Loucy (cell line): ENCODE data around the gene XRCC2.
"Not testable (repeated sequence)": the region's sequence is repeated elsewhere in the genome, so short reads cannot be mapped to it uniquely, and the experiment has no call there.

Experiments
- H2AFZ ChIP-seq: fragments of 200-600 bp; sonication (generic); 2 replicates; pipeline ENCODE4 v1.6.0; 2016; ENCODE audit warnings: antibody characterized with exemption, mild to moderate bottlenecking, low read length, moderate library complexity
- H3F3A ChIP-seq: fragments of 200-600 bp; 2 replicates; pipeline ENCODE4 v1.6.0; 2016; ENCODE audit warnings: antibody characterized with exemption, low read depth, mild to moderate bottlenecking
- H3K27me3 ChIP-seq: fragments of 200-600 bp; sonication (generic); 2 replicates; pipeline ENCODE4 v1.6.1; 2014; ENCODE audit warnings: low read length, mild to moderate bottlenecking; ENCODE audit not compliant: insufficient read depth, poor library complexity, severe bottlenecking
- H3K36me3 ChIP-seq: fragments of 200-600 bp; sonication (generic); 2 replicates; pipeline ENCODE4 v1.6.1; 2016; ENCODE audit warnings: low read length; ENCODE audit not compliant: insufficient read depth
- H3K4me1 ChIP-seq: fragments of 200-600 bp; sonication (generic); 2 replicates; pipeline ENCODE4 v1.5.1; 2014; ENCODE audit warnings: low read length, mild to moderate bottlenecking; ENCODE audit not compliant: insufficient read depth, poor library complexity, severe bottlenecking
- H3K4me2 ChIP-seq: fragments of 200-600 bp; sonication (generic); 2 replicates; pipeline ENCODE4 v1.6.0; 2014; ENCODE audit warnings: antibody characterized with exemption, low read length, low read depth, mild to moderate bottlenecking; ENCODE audit not compliant: poor library complexity, severe bottlenecking
- H3K4me3 ChIP-seq: fragments of 200-600 bp; sonication (generic); 2 replicates; pipeline ENCODE4 v1.5.1; 2014; ENCODE audit warnings: low read length, mild to moderate bottlenecking, mixed read lengths; ENCODE audit not compliant: poor library complexity, severe bottlenecking
- H3K79me2 ChIP-seq: fragments of 200-600 bp; sonication (generic); 2 replicates; pipeline ENCODE4 v1.6.1; 2014; ENCODE audit warnings: low read length; ENCODE audit not compliant: insufficient read depth
- H3K9ac ChIP-seq: fragments of 200-600 bp; sonication (generic); 2 replicates; pipeline ENCODE4 v1.6.0; 2014; ENCODE audit warnings: mild to moderate bottlenecking, low read depth, low read length, moderate library complexity; ENCODE audit not compliant: poor library complexity, severe bottlenecking
- H3K9me2 ChIP-seq: fragments of 200-600 bp; sonication (generic); replicated peaks from 2 replicates; pipeline ENCODE4 v1.6.1; 2016; ENCODE audit warnings: low read depth, low read length, mixed read lengths
- H3K9me3 ChIP-seq: fragments of 200-600 bp; sonication (generic); 2 replicates; pipeline ENCODE4 v1.6.1; 2014; ENCODE audit warnings: mild to moderate bottlenecking, antibody characterized with exemption, low read length, low read depth; ENCODE audit not compliant: insufficient read depth
- H4K20me1 ChIP-seq: fragments of 200-600 bp; sonication (generic); 2 replicates; pipeline ENCODE4 v1.6.0; 2014; ENCODE audit warnings: antibody characterized with exemption, low read length, mild to moderate bottlenecking; ENCODE audit not compliant: insufficient read depth, poor library complexity, severe bottlenecking
- EZH2phosphoT487 ChIP-seq: fragments of 200-600 bp; IDR thresholded peaks from 2 replicates; pipeline ENCODE4 v1.6.1; 2018; ENCODE audit warnings: antibody characterized with exemption, mild to moderate bottlenecking, moderate library complexity, borderline replicate concordance
- TF ChIP-seq, protein P1 (sequence below): fragments of 200-600 bp; sonication (generic); conservative IDR thresholded peaks from 2 replicates; pipeline ENCODE4 v1.5.1; 2014; ENCODE audit warnings: mild to moderate bottlenecking, antibody characterized with exemption, low read length

XRCC2 gene

DNA sequence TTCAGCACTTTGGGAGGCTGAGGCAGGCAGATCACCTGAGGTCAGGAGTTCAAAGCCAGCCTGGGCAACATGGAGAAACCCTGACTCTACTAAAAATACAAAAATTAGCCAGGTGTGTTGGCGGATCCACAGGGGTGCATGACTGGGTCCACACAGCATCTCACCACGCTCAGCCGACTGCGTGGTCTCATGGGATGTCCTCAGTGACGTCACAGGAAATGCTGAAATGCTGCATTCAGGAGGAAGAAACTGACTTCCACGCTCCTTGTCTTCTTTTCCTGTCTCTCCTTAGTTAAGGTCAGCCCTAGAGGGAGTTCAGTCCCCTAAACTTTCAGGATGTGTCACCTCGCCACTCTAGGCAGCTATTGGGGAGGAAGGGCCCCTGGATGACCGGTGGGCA lies 42.9 kb downstream of the XRCC2 start:
- no peak overlapping the region for H2AFZ ChIP-seq
- no peaks in the 10 kb centered on the region for H3K9me3 ChIP-seq
- no peak overlapping the region for H3K4me2 ChIP-seq
- no peaks in the 10 kb centered on the region for H3K9me2 ChIP-seq
- TF ChIP-seq EZH2phosphoT487, result no peak
- TF ChIP-seq, protein P1, sequence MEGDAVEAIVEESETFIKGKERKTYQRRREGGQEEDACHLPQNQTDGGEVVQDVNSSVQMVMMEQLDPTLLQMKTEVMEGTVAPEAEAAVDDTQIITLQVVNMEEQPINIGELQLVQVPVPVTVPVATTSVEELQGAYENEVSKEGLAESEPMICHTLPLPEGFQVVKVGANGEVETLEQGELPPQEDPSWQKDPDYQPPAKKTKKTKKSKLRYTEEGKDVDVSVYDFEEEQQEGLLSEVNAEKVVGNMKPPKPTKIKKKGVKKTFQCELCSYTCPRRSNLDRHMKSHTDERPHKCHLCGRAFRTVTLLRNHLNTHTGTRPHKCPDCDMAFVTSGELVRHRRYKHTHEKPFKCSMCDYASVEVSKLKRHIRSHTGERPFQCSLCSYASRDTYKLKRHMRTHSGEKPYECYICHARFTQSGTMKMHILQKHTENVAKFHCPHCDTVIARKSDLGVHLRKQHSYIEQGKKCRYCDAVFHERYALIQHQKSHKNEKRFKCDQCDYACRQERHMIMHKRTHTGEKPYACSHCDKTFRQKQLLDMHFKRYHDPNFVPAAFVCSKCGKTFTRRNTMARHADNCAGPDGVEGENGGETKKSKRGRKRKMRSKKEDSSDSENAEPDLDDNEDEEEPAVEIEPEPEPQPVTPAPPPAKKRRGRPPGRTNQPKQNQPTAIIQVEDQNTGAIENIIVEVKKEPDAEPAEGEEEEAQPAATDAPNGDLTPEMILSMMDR, result no peak
- H3K4me1 ChIP-seq, result no peaks in the 10 kb centered on the region
- H3K27me3 ChIP-seq, result no peaks in the 10 kb centered on the region
- no peaks in the 10 kb centered on the region for H3K79me2 ChIP-seq
- no peaks in the 10 kb centered on the region for H3F3A ChIP-seq
- H3K9ac ChIP-seq, result no peak overlapping the region
- no peak overlapping the region for H3K4me3 ChIP-seq
- no peaks in the 10 kb centered on the region for H3K36me3 ChIP-seq
- no peaks in the 10 kb centered on the region for H4K20me1 ChIP-seq

DNA sequence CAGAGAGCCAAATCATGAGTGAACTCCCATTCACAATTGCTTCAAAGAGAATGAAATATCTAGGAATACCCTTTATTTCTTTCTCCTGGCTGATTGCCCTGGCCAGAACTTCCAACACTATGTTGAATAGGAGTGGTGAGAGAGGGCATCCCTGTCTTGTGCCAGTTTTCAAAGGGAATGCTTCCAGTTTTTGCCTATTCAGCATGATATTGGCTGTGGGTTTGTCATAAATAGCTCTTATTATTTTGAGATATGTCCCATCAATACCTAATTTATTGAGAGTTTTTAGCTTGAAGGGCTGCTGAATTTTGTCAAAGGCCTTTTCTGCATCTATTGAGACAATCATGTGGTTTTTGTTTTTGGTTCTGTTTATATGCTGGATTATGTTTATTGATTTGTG lies 47.2 kb downstream of the XRCC2 start:
- H3K27me3 ChIP-seq, H3K4me1 ChIP-seq, H4K20me1 ChIP-seq, H3F3A ChIP-seq, H3K4me2 ChIP-seq, H3K79me2 ChIP-seq, H3K9me3 ChIP-seq, H3K9me2 ChIP-seq, H3K36me3 ChIP-seq, H3K9ac ChIP-seq, H3K4me3 ChIP-seq, H2AFZ ChIP-seq: not testable (repeated sequence)

DNA sequence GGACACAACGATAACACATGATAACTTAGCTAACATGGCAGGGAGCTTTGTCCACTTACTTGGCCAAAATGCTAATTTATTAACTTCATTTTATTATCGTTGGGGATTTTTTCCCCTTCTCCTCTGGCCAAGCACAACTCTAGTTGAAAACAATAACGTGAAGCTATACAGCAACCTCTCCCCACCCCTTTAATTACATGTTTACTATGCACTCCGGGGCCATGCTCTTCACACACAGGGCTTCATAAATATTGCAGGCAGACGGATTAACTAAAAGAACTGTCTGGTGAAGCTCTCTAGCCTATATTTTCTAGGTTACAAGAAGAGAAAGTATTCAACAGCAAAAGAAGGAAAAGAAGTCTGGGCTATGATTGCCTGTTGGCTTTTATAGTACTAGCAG lies 51.7 kb downstream of the XRCC2 start:
- no peak overlapping the region for H3K4me2 ChIP-seq
- no peaks in the 10 kb centered on the region for H3K9me2 ChIP-seq
- H3K9ac ChIP-seq, result no peak overlapping the region
- no peak overlapping the region for H2AFZ ChIP-seq
- no peaks in the 10 kb centered on the region for H3K4me1 ChIP-seq
- H3K79me2 ChIP-seq, result no peaks in the 10 kb centered on the region
- H3F3A ChIP-seq, result no peaks in the 10 kb centered on the region
- no peak for TF ChIP-seq EZH2phosphoT487
- TF ChIP-seq, protein P1, result no peak
- H3K4me3 ChIP-seq, result no peak overlapping the region
- no peaks in the 10 kb centered on the region for H3K36me3 ChIP-seq
- no peaks in the 10 kb centered on the region for H3K27me3 ChIP-seq
- no peaks in the 10 kb centered on the region for H3K9me3 ChIP-seq
- no peaks in the 10 kb centered on the region for H4K20me1 ChIP-seq

DNA sequence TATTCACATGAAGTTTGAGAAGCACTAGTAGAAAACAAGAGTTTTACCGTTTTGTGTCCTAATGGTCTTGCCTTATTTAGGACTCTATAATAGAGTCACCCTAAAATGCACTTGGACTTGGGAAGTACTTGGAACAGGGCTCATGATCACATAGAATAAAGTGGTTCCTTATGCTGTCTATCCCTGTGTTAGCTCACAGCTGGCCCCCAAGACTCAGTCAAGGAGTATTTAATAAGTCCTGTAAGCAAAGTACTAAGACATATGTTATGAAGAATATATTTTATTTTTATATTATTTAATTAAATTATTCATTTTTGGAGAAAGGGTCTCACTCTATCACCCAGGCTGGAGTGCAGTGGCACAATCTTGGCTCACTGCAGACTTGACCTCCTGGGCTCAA lies 54.5 kb downstream of the XRCC2 start:
- Histone ChIP-seq H3K9ac (no peak overlapping the region), H3K4me3 (no peak overlapping the region), H3K9me2 (no peaks in the 10 kb centered on the region), H3K4me1 (no peaks in the 10 kb centered on the region), H3F3A (no peaks in the 10 kb centered on the region), H4K20me1 (no peaks in the 10 kb centered on the region), H3K36me3 (no peaks in the 10 kb centered on the region), H2AFZ (no peak overlapping the region), H3K79me2 (no peaks in the 10 kb centered on the region), H3K27me3 (no peaks in the 10 kb centered on the region), H3K9me3 (no peaks in the 10 kb centered on the region), H3K4me2 (no peak overlapping the region)
- TF ChIP-seq, protein P1, result no peak
